Esophagus squamous epithelium (tissue), 4 donors: ENCODE measurements around the gene ZNF350.
A peak's percentile ranks its signal among the peaks of the same experiment; 100 is the strongest.

Experiments used
- CTCF ChIP-seq, 6 experiments: fragments of 450-650 bp in 4 of 6; fragments of 200-600 bp in 2 of 6; sonication (generic) in 2 of 6; IDR thresholded peaks; one replicate each; pipeline ENCODE4 v1.5.1; 2016 to 2019; ENCODE audit warnings: antibody characterized with exemption in 6 of 6, mild to moderate bottlenecking in 4 of 6, moderate library complexity in 4 of 6
- POLR2A ChIP-seq, 4 donors: fragments of 450-650 bp; IDR thresholded peaks; one replicate each; pipeline ENCODE4 v1.6.1; 2017; ENCODE audit warnings: antibody characterized with exemption in 4 of 4, mild to moderate bottlenecking in 4 of 4, moderate library complexity in 3 of 4

DNA sequence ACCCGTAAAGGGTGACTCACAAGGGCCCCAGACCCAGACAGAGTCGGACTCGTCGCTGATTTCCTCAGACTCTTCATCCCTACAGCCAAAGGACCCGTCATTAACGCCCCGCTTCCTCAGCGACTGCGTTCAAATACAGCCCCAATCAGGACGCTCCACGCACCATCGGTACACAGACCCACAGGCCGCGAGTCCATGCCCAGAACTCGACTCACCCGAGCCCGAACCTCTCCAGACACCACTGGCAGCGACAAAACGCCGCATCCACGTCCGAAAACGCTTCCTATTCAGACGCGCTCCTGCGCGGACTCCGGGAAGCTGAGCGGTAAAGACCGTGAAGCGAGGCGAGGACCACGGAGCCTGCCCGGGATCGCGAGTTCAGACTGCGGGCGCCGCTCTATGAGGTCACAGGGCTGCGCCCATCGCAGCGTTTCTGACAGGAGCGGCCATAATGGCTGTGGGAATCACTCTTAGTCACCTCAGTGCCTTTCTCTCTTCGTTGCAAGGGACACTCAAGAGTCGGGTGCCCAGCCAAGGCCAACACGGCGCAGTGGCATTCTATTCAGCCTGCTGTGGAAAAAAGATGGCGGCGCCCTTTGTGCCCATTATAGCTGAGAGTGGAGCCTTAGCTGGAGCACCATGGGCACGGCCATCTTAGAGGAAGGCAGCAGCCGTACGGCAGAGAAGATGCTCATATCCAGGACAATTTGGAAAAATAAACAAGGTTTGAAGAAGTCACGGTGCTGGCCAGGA is 41.6 kb upstream of the ZNF350 start, which contains the start of gene ZNF614:
- TF ChIP-seq CTCF (IDR thresholded peaks at IDR 0.05) (peak in 1 of 6 experiments; percentile 9), POLR2A (IDR thresholded peaks at IDR 0.05) (peak in 2 of 4 donors; percentile 41 to 48)
